GM21528 (cell line): Measurements from ENCODE around the gene MPP2.
"Not testable (repeated sequence)": the region's sequence is repeated elsewhere in the genome, so short reads cannot be mapped to it uniquely, and the experiment has no call there.

Experiments used
- ATAC-seq: cut with Tn5 transposase; IDR thresholded peaks from one replicate; pipeline ENCODE4 v1.9.1; 2021; ENCODE audit warnings: mild to moderate bottlenecking, moderate library complexity; ENCODE audit not compliant: unreplicated experiment, low FRiP score

The MPP2 gene

GRCh38 chr17:43855061-43855460 lies 52.3 kb downstream of the MPP2 start:
- no peak for ATAC-seq

GRCh38 chr17:43854498-43854897 lies 52.8 kb downstream of the MPP2 start:
- no peak for ATAC-seq

GRCh38 chr17:43853546-43853945 lies 53.8 kb downstream of the MPP2 start:
- no peak for ATAC-seq

GRCh38 chr17:43852571-43852970 lies 54.8 kb downstream of the MPP2 start:
- no peak for ATAC-seq

GRCh38 chr17:43849116-43849515 lies 58.2 kb downstream of the MPP2 start:
- no peak for ATAC-seq

- ATAC-seq: no peak
These were observed 58.7 kb downstream of the MPP2 start for GRCh38 chr17:43848601-43849000.

GRCh38 chr17:43846963-43847371 lies 60.4 kb downstream of the MPP2 start, which contains the start of gene CD300LG:
CD300LG (plus strand) TSS chr17:43847176; CDS start chr17:43847217, 41 bp downstream.
- no peak for ATAC-seq

- no peak for ATAC-seq
These were observed 61.1 kb downstream of the MPP2 start for GRCh38 chr17:43846221-43846712.

GRCh38 chr17:43845766-43846165 lies 61.6 kb downstream of the MPP2 start:
- no peak for ATAC-seq

GRCh38 chr17:43844241-43844640 lies 63.1 kb downstream of the MPP2 start:
- no peak for ATAC-seq

- ATAC-seq: no peak
These were observed 64.4 kb downstream of the MPP2 start for GRCh38 chr17:43842975-43843325.

- not testable (repeated sequence) for ATAC-seq
These were observed 65.0 kb downstream of the MPP2 start for GRCh38 chr17:43842091-43842974.

- ATAC-seq: no peak
These were observed 66.1 kb downstream of the MPP2 start for GRCh38 chr17:43841282-43841681.

- ATAC-seq: no peak
These were observed 66.5 kb downstream of the MPP2 start for GRCh38 chr17:43840814-43841213.

GRCh38 chr17:43839670-43840108 lies 67.6 kb downstream of the MPP2 start:
- ATAC-seq: no peak

GRCh38 chr17:43834106-43834505 lies 73.2 kb downstream of the MPP2 start:
- ATAC-seq: no peak

- ATAC-seq: no peak
These were observed 74.1 kb downstream of the MPP2 start, which contains the start of gene MPP3 for GRCh38 chr17:43832976-43833829. MPP3 (minus strand) TSS chr17:43833146; CDS start chr17:43831906, 1,240 bp downstream.

GRCh38 chr17:43832168-43832975 lies 75.0 kb downstream of the MPP2 start:
- ATAC-seq: no peak

GRCh38 chr17:43831633-43832032 lies 75.7 kb downstream of the MPP2 start:
- ATAC-seq: no peak

GRCh38 chr17:43830510-43831140 lies 76.7 kb downstream of the MPP2 start:
- ATAC-seq: no peak
